Fibroblast of lung (primary cell): ENCODE results near the gene SLC43A1. TPM values are rescaled to one million over a fixed set of nuclear protein-coding genes. Genes with fewer than 3 reads are reported as not detected.

Source experiments
- DNase-seq, 2 donors: peaks; one replicate each; pipeline versions ENCODE4 v3.0.0 to v3.0.0-alpha.2; 2010; ENCODE audit warnings: low read depth in 2 of 2
- H2AFZ ChIP-seq: 2 replicates; pipeline ENCODE4 v1.5.1; 2012; ENCODE audit warnings: low read length, control low read depth, inconsistent platforms
- H3K27ac ChIP-seq: 2 replicates; pipeline ENCODE4 v1.5.1; 2011; ENCODE audit warnings: low read length, control low read depth; ENCODE audit not compliant: insufficient read depth
- H3K27me3 ChIP-seq: 2 replicates; pipeline ENCODE4 v1.5.1; 2011; ENCODE audit warnings: mild to moderate bottlenecking, low read length; ENCODE audit not compliant: control insufficient read depth, insufficient read depth
- H3K36me3 ChIP-seq: 2 replicates; pipeline ENCODE4 v1.5.1; 2011; ENCODE audit warnings: low read length; ENCODE audit not compliant: control insufficient read depth, insufficient read depth
- H3K4me1 ChIP-seq: 2 replicates; pipeline ENCODE4 v1.5.1; 2011; ENCODE audit warnings: low read length; ENCODE audit not compliant: control insufficient read depth, insufficient read depth; ENCODE audit errors: extremely low read depth
- H3K4me2 ChIP-seq: 2 replicates; pipeline ENCODE4 v1.5.1; 2011; ENCODE audit warnings: low read length, control low read depth; ENCODE audit not compliant: insufficient read depth; ENCODE audit errors: extremely low read depth
- H3K4me3 ChIP-seq, 4 experiments: fragments of 200-600 bp in 1 of 4; sonication (generic) in 1 of 4; replicated peaks in 1 of 4; 2 replicates each; pipeline ENCODE4 v1.5.1; 2011 to 2016; ENCODE audit warnings: low read length in 4 of 4, low read depth in 3 of 4, mild to moderate bottlenecking in 3 of 4, control low read depth in 2 of 4, inconsistent platforms in 1 of 4, mixed read lengths in 1 of 4; ENCODE audit not compliant: insufficient read depth in 1 of 4; ENCODE audit errors: control extremely low read depth in 1 of 4
- H3K79me2 ChIP-seq: 2 replicates; pipeline ENCODE4 v1.5.1; 2012; ENCODE audit warnings: mild to moderate bottlenecking, low read length, inconsistent platforms; ENCODE audit not compliant: control insufficient read depth, insufficient read depth
- H3K9ac ChIP-seq: 2 replicates; pipeline ENCODE4 v1.5.1; 2011; ENCODE audit warnings: mild to moderate bottlenecking, low read length, control low read depth; ENCODE audit not compliant: insufficient read depth
- H3K9me3 ChIP-seq: 2 replicates; pipeline ENCODE4 v1.5.1; 2012; ENCODE audit warnings: low read depth, low read length; ENCODE audit not compliant: control insufficient read depth, insufficient read depth
- H4K20me1 ChIP-seq: 2 replicates; pipeline ENCODE4 v1.5.1; 2011; ENCODE audit warnings: low read length; ENCODE audit not compliant: control insufficient read depth, insufficient read depth; ENCODE audit errors: extremely low read depth
- CTCF ChIP-seq, 2 donors: IDR thresholded peaks in 1 of 2; conservative IDR thresholded peaks in 1 of 2; 1 replicate in 1 of 2; 2 replicates in 1 of 2; pipeline ENCODE4 v1.5.1; 2011 to 2012; ENCODE audit warnings: low read length in 2 of 2, control low read depth in 1 of 2, inconsistent platforms in 1 of 2, low read depth in 1 of 2, mild to moderate bottlenecking in 1 of 2
- EZH2 ChIP-seq: IDR thresholded peaks from 2 replicates; pipeline ENCODE4 v1.5.1; 2012; ENCODE audit warnings: low read length, control low read depth, mild to moderate bottlenecking; ENCODE audit errors: missing control alignments
- polyA plus RNA-seq, 2 donors: library from polyadenylated mRNA; depleted of rRNA in 1 of 2; stranded (reverse) in 1 of 2; unstranded in 1 of 2; fragments of >200 nt; gene quantifications; 2 replicates each; pipeline ENCODE4 v1.2.1, GENCODE V29; 2011 to 2012; ENCODE audit warnings: missing spikeins in 1 of 2
- total RNA-seq: library from RNA; depleted of rRNA; stranded (reverse); fragments of >200 nt; gene quantifications from 2 replicates; pipeline ENCODE4 v1.2.1, GENCODE V29; 2014

The SLC43A1 gene
- total and polyA plus RNA-seq, 2 donors (not counting 1 experiment from before 2014, with no cell fraction given): 13.2 to 19.8 TPM

GRCh38 chr11:57471496-57471895 is 44.0 kb downstream of the SLC43A1 start:
- Histone ChIP-seq H3K9me3 (no peaks in the 10 kb centered on the region), H3K79me2 (no peaks in the 10 kb centered on the region), H3K27ac (no peak overlapping the region), H3K9ac (no peak overlapping the region), H4K20me1 (no peaks in the 10 kb centered on the region), H3K27me3 (peaks cover 11% of the 10 kb centered on the region), H3K4me1 (peaks cover 4% of the 10 kb centered on the region), H3K36me3 (no peaks in the 10 kb centered on the region), H2AFZ (no peak overlapping the region), H3K4me3 (no peak overlapping the region), H3K4me2 (no peak overlapping the region)
- TF ChIP-seq EZH2 (no peak), CTCF (conservative IDR thresholded peaks at IDR 0.05 in 1 of 2, IDR thresholded peaks at IDR 0.05 in 1 of 2; ENCODE audit: low read depth in 1 of 2, low read length in 2 of 2) (no peak)
- no peak for DNase-seq

- Histone ChIP-seq H3K9me3 (no peaks in the 10 kb centered on the region), H3K36me3 (no peaks in the 10 kb centered on the region), H3K27ac (no peak overlapping the region), H3K4me2 (no peak overlapping the region), H3K27me3 (no peaks in the 10 kb centered on the region), H3K4me3 (no peak overlapping the region), H3K9ac (no peak overlapping the region), H4K20me1 (no peaks in the 10 kb centered on the region), H2AFZ (no peak overlapping the region), H3K79me2 (no peaks in the 10 kb centered on the region), H3K4me1 (no peaks in the 10 kb centered on the region)
- no peak for DNase-seq
- TF ChIP-seq CTCF (conservative IDR thresholded peaks at IDR 0.05 in 1 of 2, IDR thresholded peaks at IDR 0.05 in 1 of 2; ENCODE audit: low read depth in 1 of 2, low read length in 2 of 2): no peak
- no peak for TF ChIP-seq EZH2
Observed at GRCh38 chr11:57469268-57469667, 46.2 kb downstream of the SLC43A1 start.

- no peaks in the 10 kb centered on the region for H3K4me1 ChIP-seq
- TF ChIP-seq CTCF (conservative IDR thresholded peaks at IDR 0.05 in 1 of 2, IDR thresholded peaks at IDR 0.05 in 1 of 2; ENCODE audit: low read depth in 1 of 2, low read length in 2 of 2) (no peak), EZH2 (no peak)
Observed at GRCh38 chr11:57468276-57468675, 47.2 kb downstream of the SLC43A1 start.

More at GRCh38 chr11:57468276-57468675, 47.2 kb downstream of the SLC43A1 start:
- no peak overlapping the region for H3K9ac ChIP-seq
- no peaks in the 10 kb centered on the region for H3K79me2 ChIP-seq
- no peaks in the 10 kb centered on the region for H3K9me3 ChIP-seq
- H3K36me3 ChIP-seq: no peaks in the 10 kb centered on the region
- H3K27ac ChIP-seq: no peak overlapping the region
- H2AFZ ChIP-seq: no peak overlapping the region
- H4K20me1 ChIP-seq: no peaks in the 10 kb centered on the region
- no peak for DNase-seq
- no peak overlapping the region for H3K4me2 ChIP-seq
- H3K4me3 ChIP-seq: no peak overlapping the region
- H3K27me3 ChIP-seq: no peaks in the 10 kb centered on the region
